Mesodermal cell (in vitro differentiated cells): ENCODE measurements around the gene TXNDC17.
"Not testable (repeated sequence)": the region's sequence is repeated elsewhere in the genome, so short reads cannot be mapped to it uniquely, and the experiment has no call there.

Experiments
- H3K27ac ChIP-seq: 2 replicates; pipeline ENCODE4 v1.7.0; 2013; ENCODE audit warnings: mild to moderate bottlenecking, low read depth, low read length, moderate library complexity; ENCODE audit not compliant: severe bottlenecking
- H3K36me3 ChIP-seq: 2 replicates; pipeline ENCODE4 v1.7.1; 2013; ENCODE audit warnings: mild to moderate bottlenecking, low read length, moderate library complexity; ENCODE audit not compliant: control insufficient read depth, insufficient read depth
- H3K4me1 ChIP-seq: one replicate; pipeline ENCODE4 v1.7.1; 2013; ENCODE audit warnings: mild to moderate bottlenecking, low read length; ENCODE audit not compliant: insufficient read depth, control insufficient read depth, poor library complexity, severe bottlenecking
- H3K4me3 ChIP-seq: 2 replicates; pipeline ENCODE4 v1.7.0; 2013; ENCODE audit warnings: low read length, control low read depth, mild to moderate bottlenecking; ENCODE audit not compliant: insufficient read depth, poor library complexity, severe bottlenecking; ENCODE audit errors: extremely low read depth
- H3K9me3 ChIP-seq: 2 replicates; pipeline ENCODE4 v1.7.1; 2013; ENCODE audit warnings: mild to moderate bottlenecking, low read length, moderate library complexity; ENCODE audit not compliant: control insufficient read depth
- WGBS, 2 experiments: methylation state at CpG; one replicate each; pipeline ENCODE4 v1.1.5; 2013; ENCODE audit warnings: missing lambda C conversion rate in 2 of 2; ENCODE audit not compliant: insufficient coverage in 2 of 2; 5-methylcytosine and 5-hydroxymethylcytosine counted together

The TXNDC17 gene

GRCh38 chr17:6660805-6661463 lies 20.1 kb downstream of the TXNDC17 start:
- H3K9me3 ChIP-seq, result no peaks in the 10 kb centered on the region
- no peak overlapping the region for H3K27ac ChIP-seq
- no peak overlapping the region for H3K4me3 ChIP-seq
- H3K4me1 ChIP-seq, result no peaks in the 10 kb centered on the region
- H3K36me3 ChIP-seq, result no peaks in the 10 kb centered on the region
- WGBS, 2 experiments, result 76% methylated on average over 10 to 11 of the region's 11 CpGs

GRCh38 chr17:6661464-6661848 lies 20.6 kb downstream of the TXNDC17 start:
- Histone ChIP-seq H3K27ac (no peak overlapping the region), H3K4me3 (no peak overlapping the region), H3K4me1 (no peaks in the 10 kb centered on the region), H3K36me3 (no peaks in the 10 kb centered on the region), H3K9me3 (no peaks in the 10 kb centered on the region)
- WGBS, 2 experiments, result no CpG with 5 or more reads among the region's 2 CpGs

GRCh38 chr17:6663200-6663599 lies 22.3 kb downstream of the TXNDC17 start:
- not testable (repeated sequence) for H3K27ac ChIP-seq, H3K36me3 ChIP-seq, H3K4me3 ChIP-seq, H3K9me3 ChIP-seq, H3K4me1 ChIP-seq
- WGBS, 2 experiments, result 86 to 93% methylated on average over 11 to 14 of the region's 14 CpGs

- no peak overlapping the region for H3K27ac ChIP-seq
- 24 to 27% methylated on average over 9 of the region's 9 CpGs for WGBS, 2 experiments
- no peaks in the 10 kb centered on the region for H3K9me3 ChIP-seq
- H3K4me1 ChIP-seq, result no peaks in the 10 kb centered on the region
- no peaks in the 10 kb centered on the region for H3K36me3 ChIP-seq
- no peak overlapping the region for H3K4me3 ChIP-seq
Observed at GRCh38 chr17:6666077-6666521, 25.2 kb downstream of the TXNDC17 start.

GRCh38 chr17:6666557-6666956 lies 25.7 kb downstream of the TXNDC17 start:
- no peaks in the 10 kb centered on the region for H3K4me1 ChIP-seq
- no peak overlapping the region for H3K27ac ChIP-seq
- no peaks in the 10 kb centered on the region for H3K9me3 ChIP-seq
- 92 to 96% methylated on average over 2 to 3 of the region's 6 CpGs for WGBS, 2 experiments
- no peak overlapping the region for H3K4me3 ChIP-seq
- H3K36me3 ChIP-seq, result no peaks in the 10 kb centered on the region

- Histone ChIP-seq H3K27ac (no peak overlapping the region), H3K4me3 (no peak overlapping the region), H3K4me1 (no peaks in the 10 kb centered on the region), H3K9me3 (no peaks in the 10 kb centered on the region), H3K36me3 (no peaks in the 10 kb centered on the region)
- WGBS, 2 experiments, result 63 to 79% methylated on average over 5 of the region's 6 CpGs
Observed at GRCh38 chr17:6667516-6667915, 26.7 kb downstream of the TXNDC17 start.

GRCh38 chr17:6668219-6668618 lies 27.4 kb downstream of the TXNDC17 start:
- Histone ChIP-seq H3K4me3 (no peak overlapping the region), H3K9me3 (no peaks in the 10 kb centered on the region), H3K27ac (no peak overlapping the region), H3K36me3 (no peaks in the 10 kb centered on the region), H3K4me1 (no peaks in the 10 kb centered on the region)
- 85 to 88% methylated on average over 14 to 17 of the region's 17 CpGs for WGBS, 2 experiments

GRCh38 chr17:6668727-6669425 lies 28.0 kb downstream of the TXNDC17 start:
- H3K27ac ChIP-seq, result no peak overlapping the region
- WGBS, 2 experiments, result 85 to 92% methylated on average over 10 of the region's 14 CpGs
- no peaks in the 10 kb centered on the region for H3K4me1 ChIP-seq

GRCh38 chr17:6669479-6670212 lies 28.8 kb downstream of the TXNDC17 start:
- Histone ChIP-seq H3K4me3 (no peak overlapping the region), H3K27ac (no peak overlapping the region), H3K36me3 (no peaks in the 10 kb centered on the region), H3K9me3 (no peaks in the 10 kb centered on the region), H3K4me1 (no peaks in the 10 kb centered on the region)
- 87 to 97% methylated on average over 3 to 5 of the region's 10 CpGs for WGBS, 2 experiments

More at GRCh38 chr17:6668727-6669425, 28.0 kb downstream of the TXNDC17 start:
- Histone ChIP-seq H3K36me3 (no peaks in the 10 kb centered on the region), H3K4me3 (no peak overlapping the region), H3K9me3 (no peaks in the 10 kb centered on the region)

GRCh38 chr17:6670571-6670970 lies 29.7 kb downstream of the TXNDC17 start:
- Histone ChIP-seq H3K36me3 (no peaks in the 10 kb centered on the region), H3K27ac (no peak overlapping the region), H3K4me1 (no peaks in the 10 kb centered on the region), H3K4me3 (no peak overlapping the region), H3K9me3 (no peaks in the 10 kb centered on the region)
- WGBS, 2 experiments, result 94 to 98% methylated on average over 5 to 8 of the region's 8 CpGs
